Sigmoid colon (tissue), 4 donors: ENCODE data around the gene POLR1F.

Experiments
- EP300 ChIP-seq, 4 donors: sonication (generic); formaldehyde crosslinking; IDR thresholded peaks; one replicate each; pipeline ENCODE4 v1.6.1; 2017; ENCODE audit warnings: antibody characterized with exemption in 4 of 4
- TF ChIP-seq, protein P1 (sequence below), 4 experiments: fragments of 450-650 bp in 3 of 4; fragments of 200-600 bp in 1 of 4; IDR thresholded peaks; one replicate each; pipeline ENCODE4 v1.5.1; 2016 to 2019; ENCODE audit warnings: antibody characterized with exemption in 4 of 4, mild to moderate bottlenecking in 3 of 4, moderate library complexity in 2 of 4

GRCh38 chr7:19698331-19698730, 10.5 kb downstream of the POLR1F start:
- TF ChIP-seq, protein P1, sequence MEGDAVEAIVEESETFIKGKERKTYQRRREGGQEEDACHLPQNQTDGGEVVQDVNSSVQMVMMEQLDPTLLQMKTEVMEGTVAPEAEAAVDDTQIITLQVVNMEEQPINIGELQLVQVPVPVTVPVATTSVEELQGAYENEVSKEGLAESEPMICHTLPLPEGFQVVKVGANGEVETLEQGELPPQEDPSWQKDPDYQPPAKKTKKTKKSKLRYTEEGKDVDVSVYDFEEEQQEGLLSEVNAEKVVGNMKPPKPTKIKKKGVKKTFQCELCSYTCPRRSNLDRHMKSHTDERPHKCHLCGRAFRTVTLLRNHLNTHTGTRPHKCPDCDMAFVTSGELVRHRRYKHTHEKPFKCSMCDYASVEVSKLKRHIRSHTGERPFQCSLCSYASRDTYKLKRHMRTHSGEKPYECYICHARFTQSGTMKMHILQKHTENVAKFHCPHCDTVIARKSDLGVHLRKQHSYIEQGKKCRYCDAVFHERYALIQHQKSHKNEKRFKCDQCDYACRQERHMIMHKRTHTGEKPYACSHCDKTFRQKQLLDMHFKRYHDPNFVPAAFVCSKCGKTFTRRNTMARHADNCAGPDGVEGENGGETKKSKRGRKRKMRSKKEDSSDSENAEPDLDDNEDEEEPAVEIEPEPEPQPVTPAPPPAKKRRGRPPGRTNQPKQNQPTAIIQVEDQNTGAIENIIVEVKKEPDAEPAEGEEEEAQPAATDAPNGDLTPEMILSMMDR (IDR thresholded peaks at IDR 0.05) = no peak
- TF ChIP-seq EP300 (IDR thresholded peaks at IDR 0.05) = no peak
